AG04450 (cell line): ENCODE results near the gene DIP2A. TPM values are rescaled to one million over a fixed set of nuclear protein-coding genes. Genes with fewer than 3 reads are reported as not detected.

Source experiments
- CTCF ChIA-PET: fragments of 300-600, 350-600 bp; formaldehyde crosslinking; extraction: SDS; loops from one replicate; lab custom pipeline; 2022; ENCODE audit warnings: antibody characterized with exemption, inconsistent platforms; lab: Charles Lee
- POLR2A ChIA-PET: fragments of 350-600 bp; formaldehyde crosslinking; extraction: SDS; loops from one replicate; lab custom pipeline; 2021; ENCODE audit warnings: antibody characterized with exemption, inconsistent platforms; lab: Yijun Ruan, JAX
- DNase-seq: peaks from one replicate; pipeline ENCODE4 v3.0.0-alpha.2; 2011; ENCODE audit warnings: low read depth, low spot score
- H3K27ac ChIP-seq: one replicate; pipeline ENCODE4 v1.5.1; 2012; ENCODE audit warnings: low read depth, low read length, control low read depth
- H3K27me3 ChIP-seq: one replicate; pipeline ENCODE4 v1.6.0; 2012; ENCODE audit warnings: low read length; ENCODE audit not compliant: control insufficient read depth, insufficient read depth
- H3K4me3 ChIP-seq: 2 replicates; pipeline ENCODE4 v1.5.1; 2011; ENCODE audit warnings: mild to moderate bottlenecking, low read depth, low read length, control low read depth
- H3K9me3 ChIP-seq: 2 replicates; pipeline ENCODE4 v1.5.1; 2012; ENCODE audit warnings: low read length; ENCODE audit not compliant: control insufficient read depth, insufficient read depth
- CTCF ChIP-seq: IDR thresholded peaks from 2 replicates; pipeline ENCODE4 v1.5.1; 2011; ENCODE audit warnings: low read depth, low read length, control low read depth, inconsistent platforms
- polyA plus RNA-seq: library from polyadenylated mRNA; depleted of rRNA; stranded (reverse); fragments of >200 nt; gene quantifications from 2 replicates; pipeline ENCODE4 v1.2.3, GENCODE V29; 2011

The DIP2A gene
- polyA plus RNA-seq, 1 experiment = 21.0 TPM

GRCh38 chr21:46532080-46532479, 73.4 kb downstream of the DIP2A start:
- Histone ChIP-seq H3K4me3 (no peak overlapping the region), H3K9me3 (no peaks in the 10 kb centered on the region), H3K27me3 (no peaks in the 10 kb centered on the region), H3K27ac (no peak overlapping the region)
- DNase-seq = no peak
- CTCF ChIA-PET = no interaction called here
- no peak for TF ChIP-seq CTCF
- POLR2A ChIA-PET = no interaction called here

- ChIA-PET CTCF (no interaction called here), POLR2A (no interaction called here)
- H3K27ac ChIP-seq = no peak overlapping the region
- TF ChIP-seq CTCF = no peak
- H3K4me3 ChIP-seq = no peak overlapping the region
- no peaks in the 10 kb centered on the region for H3K9me3 ChIP-seq
- DNase-seq = no peak
- H3K27me3 ChIP-seq = no peaks in the 10 kb centered on the region
Measured at GRCh38 chr21:46537026-46537425, 78.3 kb downstream of the DIP2A start.

DNA sequence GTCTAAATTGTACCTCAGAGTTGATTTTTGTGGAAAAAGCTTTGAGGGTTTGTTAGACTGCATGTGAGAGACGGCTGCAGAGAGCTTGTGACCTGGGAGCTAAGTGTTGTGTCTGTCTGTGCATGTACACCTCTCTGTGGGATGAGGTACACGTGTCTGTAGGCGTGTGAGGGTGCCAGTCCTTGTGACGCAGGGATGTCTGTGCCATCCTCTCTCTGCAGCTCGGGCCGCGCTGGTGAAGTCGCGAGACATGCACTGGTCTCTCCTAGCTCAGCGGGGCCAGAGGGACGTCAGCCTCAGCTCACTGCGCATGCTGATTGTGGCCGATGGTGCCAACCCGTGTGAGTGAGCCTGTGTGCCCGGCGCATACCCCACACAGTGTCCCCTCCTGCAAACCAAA, 79.6 kb downstream of the DIP2A start:
- Histone ChIP-seq H3K9me3 (no peaks in the 10 kb centered on the region), H3K27me3 (no peaks in the 10 kb centered on the region), H3K4me3 (no peak overlapping the region), H3K27ac (no peak overlapping the region)
- TF ChIP-seq CTCF = no peak
- ChIA-PET POLR2A (no interaction called here), CTCF (interaction anchor here (0.8 kb wide), 1 partner anchor 10 kb away, joined by 3 read pairs; no protein-coding TSS in a partner anchor)
- DNase-seq = no peak

- no peak for TF ChIP-seq CTCF
- Histone ChIP-seq H3K4me3 (no peak overlapping the region), H3K27me3 (no peaks in the 10 kb centered on the region), H3K27ac (no peak overlapping the region), H3K9me3 (no peaks in the 10 kb centered on the region)
- ChIA-PET POLR2A (no interaction called here), CTCF (no interaction called here)
- no peak for DNase-seq
Measured at GRCh38 chr21:46538851-46539666, 80.4 kb downstream of the DIP2A start.

DNA sequence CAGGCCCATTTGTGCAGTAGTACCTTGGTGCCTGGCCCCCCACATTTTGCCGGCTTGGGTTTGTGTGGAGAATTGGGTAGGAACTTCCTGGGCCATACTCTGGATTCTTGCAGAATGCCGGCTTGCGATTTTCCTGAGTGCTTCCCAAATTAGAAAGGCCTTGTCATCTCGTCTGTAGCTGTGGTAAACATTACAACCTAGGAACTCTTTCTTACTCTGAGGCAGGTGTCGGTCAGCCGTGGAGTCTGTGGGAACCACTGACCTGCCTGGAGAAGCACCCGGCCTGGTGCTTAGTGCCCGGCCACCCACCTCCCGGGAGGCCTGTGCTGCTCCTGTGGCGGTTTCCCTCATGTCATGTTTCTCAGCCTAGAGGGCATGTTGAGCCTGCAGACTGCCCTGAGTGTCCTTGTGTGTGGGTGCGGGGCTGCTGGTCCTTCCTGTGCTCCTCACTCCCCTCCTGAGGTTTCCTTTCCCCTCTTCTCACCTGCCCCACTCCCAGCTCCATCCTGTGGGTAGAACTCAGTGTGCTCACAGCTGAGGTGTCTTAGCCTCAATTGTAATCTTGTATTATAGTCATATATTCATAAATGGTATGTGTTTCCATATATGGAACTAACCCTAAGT, 81.5 kb downstream of the DIP2A start:
- Histone ChIP-seq H3K27me3 (no peaks in the 10 kb centered on the region), H3K4me3 (no peak overlapping the region), H3K9me3 (no peaks in the 10 kb centered on the region), H3K27ac (no peak overlapping the region)
- no peak for TF ChIP-seq CTCF
- ChIA-PET POLR2A (interaction anchor here (0.6 kb wide), 1 partner anchor 96 kb away, joined by 4 read pairs; no protein-coding TSS in a partner anchor), CTCF (no interaction called here)
- DNase-seq = no peak
